ENCODE measurements around the gene ADGRG3. TPM values are rescaled to one million over a fixed set of nuclear protein-coding genes. Genes with fewer than 3 reads are reported as not detected.

ADGRG3 gene
- total RNA-seq, 1 experiment from 2014 or later: 0.46 TPM

DNA sequence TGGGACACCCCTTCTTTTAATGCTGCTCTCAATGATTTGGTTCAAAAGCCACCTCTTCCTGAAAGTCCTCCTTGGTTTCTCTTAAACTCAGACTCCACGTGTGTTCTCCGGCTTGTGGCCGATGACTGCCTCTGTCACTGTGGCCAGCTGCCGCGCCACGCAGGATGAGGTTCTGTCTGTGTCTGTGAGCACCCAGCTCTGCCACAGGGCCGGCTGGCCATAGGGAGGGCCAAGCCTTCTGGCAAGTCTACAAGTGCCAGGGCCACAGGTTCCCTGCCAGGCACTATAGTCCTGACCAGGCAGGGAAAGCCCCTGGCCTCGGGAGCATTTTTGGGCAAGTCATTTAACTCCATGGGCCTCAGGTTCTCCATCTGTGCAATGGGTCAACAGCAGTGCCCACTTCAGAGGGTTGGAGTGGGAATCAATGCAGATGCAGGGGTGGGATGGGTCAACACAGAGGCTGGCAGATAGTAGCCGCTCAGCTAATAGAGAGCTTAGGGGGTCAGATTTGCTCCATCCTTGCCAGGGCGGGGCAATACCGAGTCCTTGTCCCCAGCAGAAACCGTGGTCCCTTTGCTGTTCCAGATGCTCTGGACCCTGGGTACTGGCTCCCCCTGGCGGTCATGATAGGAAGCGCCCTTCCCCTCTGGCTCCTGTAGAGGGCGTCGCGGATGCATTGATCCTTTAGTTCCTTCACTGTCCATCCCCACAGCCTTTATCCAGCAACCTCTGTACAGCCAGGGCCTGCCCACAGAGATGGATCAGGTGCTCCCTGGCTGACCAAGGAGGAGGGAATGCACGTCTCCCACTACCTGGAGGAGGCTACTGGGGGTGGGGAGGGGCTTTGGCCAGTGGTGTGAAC lies 19.3 kb upstream of the ADGRG3 start:
- no peak overlapping the region for H3K27ac ChIP-seq (ENCODE audit: insufficient read length, low read depth, low read length)
- H3K4me2 ChIP-seq (ENCODE audit: insufficient read depth, insufficient read length, low read length): no peak overlapping the region
- H3K14ac ChIP-seq (ENCODE audit: insufficient read depth, low read length): no peak overlapping the region
- no CpG with 5 or more reads among the region's 18 CpGs for WGBS (ENCODE audit: extremely low coverage, insufficient read length, low lambda C conversion rate)
- peaks cover 3% of the 10 kb centered on the region for H4K20me1 ChIP-seq (ENCODE audit: control insufficient read depth, insufficient read depth, insufficient read length)
- no peaks in the 10 kb centered on the region for H3K79me2 ChIP-seq (ENCODE audit: insufficient read depth, low read length)
- H3K4me1 ChIP-seq (ENCODE audit: insufficient read depth, low read length): no peaks in the 10 kb centered on the region
- H3K4me3 Mint-ChIP-seq: no peak overlapping the region
- DNase-seq: peak; percentile 88
- H4K8ac ChIP-seq (replicated peaks; ENCODE audit: insufficient read length, low read depth, low read length): no peak overlapping the region
- no peaks in the 10 kb centered on the region for H3K27me3 ChIP-seq (ENCODE audit: insufficient read depth, low read length)
- no peak overlapping the region for H4K5ac ChIP-seq (ENCODE audit: insufficient read length, low read depth, low read length)
- no peaks in the 10 kb centered on the region for H3K9me3 Mint-ChIP-seq
- no peak overlapping the region for H4K91ac ChIP-seq (ENCODE audit: insufficient read length, low read depth, low read length)
- no peak overlapping the region for H2AK5ac ChIP-seq (ENCODE audit: insufficient read length, low read length)
- H2BK15ac ChIP-seq (ENCODE audit: low read depth, low read length): no peak overlapping the region
- H2BK120ac ChIP-seq (ENCODE audit: low read depth, low read length, poor library complexity, severe bottlenecking): no peak overlapping the region
- no peaks in the 10 kb centered on the region for H3K9me3 ChIP-seq (ENCODE audit: control insufficient read depth, low read depth, low read length)
- H3K27ac Mint-ChIP-seq: peak overlapping the region in 1 of 3 experiments; percentile 30; a peak in 1 of 7 replicates
- H3K79me1 ChIP-seq (ENCODE audit: insufficient read depth, low read depth, low read length, poor library complexity, severe bottlenecking): no peaks in the 10 kb centered on the region
- H3K23ac ChIP-seq (ENCODE audit: insufficient read length, low read depth, low read length): no peak overlapping the region
- no peak overlapping the region for H3K56ac ChIP-seq (ENCODE audit: insufficient read length, low read depth, low read length)
- H2AFZ ChIP-seq (ENCODE audit: low read length): no peak overlapping the region
- no peaks in the 10 kb centered on the region for H3K23me2 ChIP-seq (ENCODE audit: insufficient read length, low read depth, low read length, poor library complexity, severe bottlenecking)
- no peaks in the 10 kb centered on the region for H3K36me3 Mint-ChIP-seq (ENCODE audit: insufficient read depth in 1 of 3, low read depth in 3 of 3)
- H3K9ac ChIP-seq (ENCODE audit: extremely low read depth, insufficient read length, low read length): no peak overlapping the region
- no peak overlapping the region for H2BK20ac ChIP-seq (ENCODE audit: low read depth, low read length, poor library complexity, severe bottlenecking)
- no peak overlapping the region for H2BK5ac ChIP-seq (ENCODE audit: insufficient read length, low read length)
- H3K27me3 Mint-ChIP-seq (ENCODE audit: low read depth): no peaks in the 10 kb centered on the region; the same call in 1 of the 2 replicates
- H3T11ph ChIP-seq (ENCODE audit: low read length): no peak overlapping the region
- no peak overlapping the region for H2BK12ac ChIP-seq (ENCODE audit: insufficient read length, low read depth, low read length)
- H3K4ac ChIP-seq (ENCODE audit: low read depth, low read length): no peak overlapping the region
- H3K18ac ChIP-seq (ENCODE audit: insufficient read length, low read depth, low read length): no peak overlapping the region
- TF ChIP-seq, protein P1, sequence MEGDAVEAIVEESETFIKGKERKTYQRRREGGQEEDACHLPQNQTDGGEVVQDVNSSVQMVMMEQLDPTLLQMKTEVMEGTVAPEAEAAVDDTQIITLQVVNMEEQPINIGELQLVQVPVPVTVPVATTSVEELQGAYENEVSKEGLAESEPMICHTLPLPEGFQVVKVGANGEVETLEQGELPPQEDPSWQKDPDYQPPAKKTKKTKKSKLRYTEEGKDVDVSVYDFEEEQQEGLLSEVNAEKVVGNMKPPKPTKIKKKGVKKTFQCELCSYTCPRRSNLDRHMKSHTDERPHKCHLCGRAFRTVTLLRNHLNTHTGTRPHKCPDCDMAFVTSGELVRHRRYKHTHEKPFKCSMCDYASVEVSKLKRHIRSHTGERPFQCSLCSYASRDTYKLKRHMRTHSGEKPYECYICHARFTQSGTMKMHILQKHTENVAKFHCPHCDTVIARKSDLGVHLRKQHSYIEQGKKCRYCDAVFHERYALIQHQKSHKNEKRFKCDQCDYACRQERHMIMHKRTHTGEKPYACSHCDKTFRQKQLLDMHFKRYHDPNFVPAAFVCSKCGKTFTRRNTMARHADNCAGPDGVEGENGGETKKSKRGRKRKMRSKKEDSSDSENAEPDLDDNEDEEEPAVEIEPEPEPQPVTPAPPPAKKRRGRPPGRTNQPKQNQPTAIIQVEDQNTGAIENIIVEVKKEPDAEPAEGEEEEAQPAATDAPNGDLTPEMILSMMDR (conservative IDR thresholded peaks at IDR 0.05): peak; percentile 100
- H3K4me1 Mint-ChIP-seq: peaks cover 4 to 13% of the 10 kb centered on the region in 2 experiments; a peak in 3 of 4 replicates
